Ureter (tissue), 1 donor: ENCODE results near the gene ANKMY1. TPM values are rescaled to one million over a fixed set of nuclear protein-coding genes. Genes with fewer than 3 reads are reported as not detected.
A peak's percentile ranks its signal among the peaks of the same experiment; 100 is the strongest.

ENCODE experiments used
- DNase-seq: peaks from one replicate; pipeline ENCODE4 v3.0.0-alpha.2; 2020; ENCODE audit warnings: low spot score
- total RNA-seq: library from RNA; stranded (reverse); gene quantifications from one replicate; pipeline ENCODE4 v1.2.4, GENCODE V29; 2023
- donor health status: DM: yes; HTN: yes; CAD: no.

Gene ANKMY1
- total RNA-seq, 1 donor from 2014 or later: 52.8 TPM

GRCh38 chr2:240436683-240437550 is 120.9 kb downstream of the ANKMY1 start:
- DNase-seq: no peak

- DNase-seq: no peak
These were observed 121.7 kb downstream of the ANKMY1 start for GRCh38 chr2:240435948-240436682.

- DNase-seq: no peak
These were observed 122.3 kb downstream of the ANKMY1 start, which contains the start of gene GPC1 for GRCh38 chr2:240435457-240435947. GPC1 (plus strand) TSS chr2:240435663; CDS start chr2:240435919, 256 bp downstream.

GRCh38 chr2:240434728-240435456 is 122.9 kb downstream of the ANKMY1 start:
- peak; percentile 96 for DNase-seq

DNA sequence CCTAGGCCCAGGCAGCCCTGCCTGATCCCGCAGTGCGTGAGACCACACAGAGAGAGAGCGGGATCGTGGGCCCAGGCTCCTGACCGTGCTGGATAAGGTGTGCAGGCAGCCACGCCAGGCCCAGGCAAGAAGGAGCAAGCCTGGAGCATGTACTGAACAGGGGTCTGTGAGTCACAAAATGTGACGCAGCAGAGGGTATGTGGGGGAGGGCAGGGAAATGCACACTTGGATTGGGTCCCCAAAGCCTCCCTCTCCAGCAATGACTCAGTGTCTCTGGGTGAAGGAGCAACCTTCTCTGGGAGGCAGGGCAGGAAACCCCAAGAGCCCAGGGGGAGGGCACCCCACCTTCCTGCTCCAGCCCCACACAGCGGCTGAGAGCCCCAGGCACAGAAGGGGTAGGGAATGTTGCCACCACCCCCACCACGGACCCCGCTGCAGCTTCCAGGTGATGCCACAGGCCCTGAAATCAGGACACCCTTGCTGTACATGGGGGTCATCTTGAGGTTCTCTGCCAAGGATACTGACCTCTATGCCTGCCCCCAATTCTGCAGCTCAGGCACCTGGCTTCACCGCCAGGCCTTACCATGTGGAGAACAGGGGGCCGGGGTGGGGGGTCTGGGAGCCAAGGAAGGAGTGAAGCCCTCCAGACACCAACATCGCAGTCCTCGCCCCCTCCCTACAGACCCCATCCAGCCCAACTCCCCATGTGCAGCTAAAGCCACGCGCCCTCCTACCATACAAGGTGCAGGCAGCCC is 123.6 kb downstream of the ANKMY1 start:
- peak; percentile 92 for DNase-seq

DNA sequence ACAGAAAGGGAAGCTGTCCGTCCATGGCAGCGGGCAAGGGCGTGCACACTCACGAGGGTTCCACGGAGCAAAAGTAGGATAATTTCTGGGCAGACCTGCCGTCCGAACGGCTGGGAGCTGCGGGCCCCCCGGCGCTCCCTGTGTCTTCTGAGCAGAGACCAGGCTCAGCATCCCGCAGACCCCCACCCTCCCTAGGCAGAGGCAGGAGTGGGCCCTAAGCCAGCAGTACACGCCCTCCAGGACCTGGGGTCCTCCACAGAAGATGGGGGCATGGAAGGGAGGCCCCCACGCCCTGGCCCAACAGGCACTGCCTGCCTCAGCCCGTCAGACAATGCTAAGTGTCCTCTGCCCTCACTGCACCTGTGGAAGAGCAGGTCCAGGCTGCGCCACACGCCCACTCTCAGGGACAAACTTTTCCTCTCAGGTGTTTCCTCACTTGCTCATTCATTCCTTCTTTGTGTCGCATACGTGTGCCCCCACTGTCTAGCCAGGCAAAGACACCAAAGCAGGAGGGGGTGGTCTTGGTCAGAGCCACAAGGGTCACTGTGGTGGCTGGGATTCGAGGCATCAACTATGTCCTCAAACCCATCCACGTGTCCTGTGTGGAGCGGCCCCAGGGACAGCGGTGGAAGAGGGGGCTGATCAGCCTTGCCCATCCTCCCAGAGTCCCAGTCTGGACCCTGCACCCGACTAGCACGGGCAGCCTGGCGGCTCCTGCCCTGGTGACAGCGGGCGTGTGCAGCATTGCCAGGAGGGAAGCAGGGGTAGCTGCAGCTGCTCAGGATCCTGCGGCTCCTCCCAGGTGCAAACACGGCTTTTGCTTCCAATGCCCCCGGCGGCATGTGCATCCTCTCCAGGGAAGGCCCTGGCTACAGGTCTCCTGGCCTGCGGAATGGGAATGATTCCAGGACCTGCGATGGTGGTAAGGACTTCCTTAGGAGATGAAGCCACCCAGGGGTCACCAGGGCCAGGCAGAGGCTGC is 124.7 kb downstream of the ANKMY1 start:
- DNase-seq: peak; percentile 48

GRCh38 chr2:240432430-240432819 is 125.4 kb downstream of the ANKMY1 start:
- no peak for DNase-seq

DNA sequence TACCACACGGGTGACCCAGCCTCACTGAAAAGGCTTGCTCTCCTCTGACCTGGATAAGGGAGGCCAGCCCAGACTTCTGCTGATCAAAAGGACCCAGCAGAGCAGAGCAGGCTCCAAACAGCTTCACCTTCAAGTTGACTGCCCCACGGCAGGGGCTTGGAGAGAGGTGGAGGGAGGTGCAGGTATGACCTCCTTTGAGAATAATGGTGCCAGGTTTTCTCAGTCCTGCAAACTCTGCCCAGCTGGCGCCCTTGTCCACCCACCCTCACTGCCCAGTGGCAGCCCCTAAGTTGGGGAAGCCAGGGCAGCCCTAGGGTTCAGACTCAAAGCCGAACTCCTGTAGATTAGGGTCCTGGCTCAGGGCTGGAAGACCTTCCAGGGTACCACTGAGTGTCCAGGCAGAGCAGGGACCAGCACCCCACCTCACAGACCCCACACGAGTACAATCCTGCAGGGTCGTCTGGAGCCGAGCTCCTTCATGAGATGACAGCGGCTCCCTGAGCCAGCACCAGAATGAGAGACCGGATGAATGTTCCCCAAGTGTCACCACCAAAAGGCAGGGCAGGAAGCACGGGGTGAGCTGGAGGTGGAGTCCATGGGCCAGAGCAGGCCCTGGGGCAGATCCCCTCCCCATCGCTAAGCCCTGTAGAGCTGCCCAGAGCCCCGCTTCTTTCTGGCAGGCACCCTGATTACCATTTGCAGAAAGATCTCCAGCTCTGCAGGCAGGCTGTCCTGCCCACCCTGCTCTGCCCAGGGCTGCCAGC is 125.9 kb downstream of the ANKMY1 start:
- peak; percentile 40 for DNase-seq

DNA sequence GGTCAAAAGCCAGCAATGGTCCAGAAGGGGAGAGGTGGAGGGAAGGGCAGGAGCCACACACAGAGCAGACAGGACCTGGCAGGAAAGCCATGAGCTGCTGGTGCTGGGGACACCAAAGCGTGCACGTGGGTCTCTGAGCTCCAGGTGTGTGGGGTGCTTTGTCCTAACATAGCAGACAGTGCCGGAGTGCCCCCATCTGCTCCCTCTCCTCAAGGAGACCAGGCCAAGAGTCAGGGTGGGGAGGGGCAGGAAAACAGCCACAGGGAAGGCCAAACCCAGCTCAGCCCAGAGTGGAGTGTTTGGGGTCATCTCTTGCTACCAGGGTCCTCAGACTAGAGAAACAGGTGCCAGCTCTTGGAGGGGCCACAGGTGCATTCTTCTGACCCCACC is 126.5 kb downstream of the ANKMY1 start:
- peak; percentile 39 for DNase-seq

- peak; percentile 41 for DNase-seq
These were observed 127.2 kb downstream of the ANKMY1 start for GRCh38 chr2:240430595-240430994.

DNA sequence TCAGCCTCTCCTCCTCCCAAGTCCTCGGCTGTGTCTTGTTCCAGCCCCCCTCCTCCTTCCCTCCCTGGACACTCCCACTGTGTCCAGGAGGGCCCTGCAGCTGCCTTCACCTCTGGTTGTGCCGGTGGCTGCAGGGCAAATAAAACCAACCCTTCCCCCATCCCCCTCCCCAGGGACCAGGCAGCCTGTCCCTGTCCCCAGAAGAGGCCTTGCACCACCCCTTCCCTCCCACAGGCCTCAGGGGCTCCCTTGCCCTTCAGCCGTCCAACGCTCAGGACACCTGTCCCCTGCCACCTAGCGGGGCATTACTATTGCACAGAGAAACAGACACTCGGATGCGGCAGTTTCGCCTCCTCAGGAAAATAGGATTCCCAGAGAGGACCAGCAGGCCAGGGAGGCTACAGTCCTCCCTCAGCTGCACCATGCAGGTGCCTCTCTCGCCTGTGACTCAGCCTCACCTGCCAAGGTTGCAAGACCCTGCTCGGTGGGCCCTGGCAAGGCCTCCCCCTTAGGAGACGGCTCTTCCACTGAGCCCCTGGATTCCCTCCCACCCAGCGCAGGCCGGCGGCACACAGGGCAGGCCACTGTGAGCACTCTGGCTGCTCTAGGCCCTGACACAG is 127.8 kb downstream of the ANKMY1 start:
- DNase-seq: peak; percentile 39

Other genes with a start within 250 kb of the ANKMY1 start
- 88.1 TPM for gene GPC1, start 122.3 kb downstream of the ANKMY1 start, total RNA-seq
- 6.2 TPM for gene DUSP28, start 2.4 kb upstream of the ANKMY1 start, total RNA-seq
- gene RNPEPL1, start 10.5 kb upstream of the ANKMY1 start, total RNA-seq: 57.3 TPM
- 34.4 TPM for gene CAPN10, start 28.7 kb upstream of the ANKMY1 start, total RNA-seq
- gene GPR35, start 67.5 kb upstream of the ANKMY1 start, total RNA-seq: 1.6 TPM
- gene AQP12B, start 124.9 kb upstream of the ANKMY1 start, total RNA-seq: not detected
- not detected for gene AQP12A, start 133.9 kb upstream of the ANKMY1 start, total RNA-seq